Testis (tissue), 3 donors: ENCODE results near the gene FUT6. TPM values are rescaled to one million over a fixed set of nuclear protein-coding genes. Genes with fewer than 3 reads are reported as not detected.

Source experiments
- DNase-seq: peaks from one replicate; pipeline ENCODE4 v3.0.0-alpha.2; 2019
- H3K27ac ChIP-seq, 2 donors: fragments of 200-600 bp; sonication (generic); one replicate each; pipeline ENCODE4 v1.5.1; 2019
- H3K27me3 ChIP-seq: fragments of 200-600 bp; sonication (generic); one replicate; pipeline ENCODE4 v1.5.1; 2019
- H3K36me3 ChIP-seq: fragments of 200-600 bp; sonication (generic); one replicate; pipeline ENCODE4 v1.5.1; 2017; ENCODE audit warnings: low read depth; ENCODE audit errors: missing control alignments
- H3K4me1 ChIP-seq: fragments of 200-600 bp; sonication (generic); one replicate; pipeline ENCODE4 v1.5.1; 2019
- H3K4me3 ChIP-seq, 2 donors: fragments of 200-600 bp; sonication (generic); one replicate each; pipeline ENCODE4 v1.5.1; 2017 to 2019
- H3K9me3 ChIP-seq: fragments of 200-600 bp; sonication (generic); one replicate; pipeline ENCODE4 v1.5.1; 2017
- CTCF ChIP-seq, 3 experiments: fragments of 450-650 bp in 2 of 3; fragments of 200-600 bp in 1 of 3; sonication (generic) in 1 of 3; IDR thresholded peaks; one replicate each; pipeline ENCODE4 v1.5.1; 2016 to 2019; ENCODE audit warnings: antibody characterized with exemption in 3 of 3, mild to moderate bottlenecking in 2 of 3, moderate library complexity in 1 of 3
- POLR2A ChIP-seq: fragments of 450-650 bp; IDR thresholded peaks from one replicate; pipeline ENCODE4 v1.6.1; 2017; ENCODE audit warnings: antibody characterized with exemption, mild to moderate bottlenecking, moderate library complexity
- WGBS, 2 donors: methylation state at CpG; one replicate each; pipeline ENCODE4 v1.1.5; 2018; 5-methylcytosine and 5-hydroxymethylcytosine counted together
- intact Hi-C: fragments of 100-400 bp; cut with DNase I; formaldehyde crosslinking; loops from one replicate; pipeline ENCODE4 v1.15.1; 2023; ENCODE audit warnings: low total_unique reads
- polyA plus RNA-seq: library from polyadenylated mRNA; stranded (reverse); fragments of 350-450 nt; fragmentation: Illumina TruSeq; extraction: RNeasy Lipid Tissue Mini Kit (QIAGEN cat#74804); gene quantifications from one replicate; pipeline ENCODE4 v1.2.3, GENCODE V29; 2014; ENCODE audit warnings: low read depth, low replicate concordance; ENCODE audit not compliant: insufficient read depth
- total RNA-seq, 2 donors: library from RNA; depleted of rRNA; stranded (reverse); fragments of >200 nt; gene quantifications; one replicate each; pipeline ENCODE4 v1.2.3, GENCODE V29; 2016

Gene FUT6
- total and polyA plus RNA-seq, 3 donors from 2014 or later: 0.19 to 0.84 (median 0.39) TPM

DNA sequence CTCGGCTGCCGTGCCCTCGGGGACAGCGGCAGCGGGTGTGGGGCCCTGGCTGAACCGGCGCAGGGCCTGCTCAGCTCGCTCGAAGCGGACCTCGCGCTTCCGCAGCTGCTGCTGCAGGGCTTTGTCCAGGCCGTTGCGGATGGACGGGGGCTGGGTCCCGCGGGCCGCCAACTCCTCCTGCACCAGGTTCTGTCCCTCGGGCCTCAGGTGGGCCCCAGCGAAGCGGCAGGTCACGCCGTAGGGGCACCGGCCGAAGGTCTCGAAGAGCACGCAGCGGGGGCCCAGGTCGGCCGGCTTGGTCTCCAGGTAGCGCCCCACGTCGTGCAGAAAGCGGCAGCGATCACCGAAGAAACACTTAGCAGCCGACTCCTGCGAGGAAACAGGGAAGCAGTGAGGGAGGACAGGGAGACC, 50.1 kb downstream of the FUT6 start:
- Histone ChIP-seq H3K27ac (no peak overlapping the region), H3K4me3 (peak overlapping the region in 1 of 2 donors; percentile 98), H3K9me3 (no peaks in the 10 kb centered on the region), H3K4me1 (peaks cover 6% of the 10 kb centered on the region), H3K36me3 (no peaks in the 10 kb centered on the region), H3K27me3 (no peaks in the 10 kb centered on the region)
- intact Hi-C loops: loop anchor here (10.0 kb wide), 1 partner anchor 115 kb away; the partner anchor contains the start of genes NDUFA11 and VMAC
- TF ChIP-seq POLR2A (no peak), CTCF (IDR thresholded peaks at IDR 0.05) (no peak)
- no peak for DNase-seq
- WGBS, 2 donors: 90% methylated on average over 37 of the region's 39 CpGs; no CpG with 5 or more reads in 1 of the 2 donors

- WGBS, 2 donors: 83 to 94% methylated on average over 5 of the region's 5 CpGs
- no peak for DNase-seq
- intact Hi-C loops: loop anchor here (10.0 kb wide), 1 partner anchor 116 kb away; the partner anchor contains the start of genes NDUFA11 and VMAC
- no peaks in the 10 kb centered on the region for H3K9me3 ChIP-seq
- no peak overlapping the region for H3K27ac ChIP-seq
- H3K36me3 ChIP-seq: no peaks in the 10 kb centered on the region
- H3K4me3 ChIP-seq: no peak overlapping the region
- no peaks in the 10 kb centered on the region for H3K27me3 ChIP-seq
- H3K4me1 ChIP-seq: peaks cover 6% of the 10 kb centered on the region
- no peak for TF ChIP-seq POLR2A
- no peak for TF ChIP-seq CTCF (IDR thresholded peaks at IDR 0.05)
Observed at GRCh38 chr19:5788422-5788821, 51.1 kb downstream of the FUT6 start.

- TF ChIP-seq CTCF (IDR thresholded peaks at IDR 0.05): no peak
- no peak for TF ChIP-seq POLR2A
- WGBS, 2 donors: 92 to 93% methylated on average over 23 to 39 of the region's 39 CpGs
- no peak overlapping the region for H3K27ac ChIP-seq
- intact Hi-C loops: loop anchor here (10.0 kb wide), 1 partner anchor 117 kb away; the partner anchor contains the start of genes NDUFA11 and VMAC
- DNase-seq: no peak
- H3K4me1 ChIP-seq: peaks cover 6% of the 10 kb centered on the region
- H3K4me3 ChIP-seq: no peak overlapping the region
- no peaks in the 10 kb centered on the region for H3K36me3 ChIP-seq
- H3K27me3 ChIP-seq: no peaks in the 10 kb centered on the region
- no peaks in the 10 kb centered on the region for H3K9me3 ChIP-seq
Observed at GRCh38 chr19:5787409-5788182, 51.9 kb downstream of the FUT6 start.

DNA sequence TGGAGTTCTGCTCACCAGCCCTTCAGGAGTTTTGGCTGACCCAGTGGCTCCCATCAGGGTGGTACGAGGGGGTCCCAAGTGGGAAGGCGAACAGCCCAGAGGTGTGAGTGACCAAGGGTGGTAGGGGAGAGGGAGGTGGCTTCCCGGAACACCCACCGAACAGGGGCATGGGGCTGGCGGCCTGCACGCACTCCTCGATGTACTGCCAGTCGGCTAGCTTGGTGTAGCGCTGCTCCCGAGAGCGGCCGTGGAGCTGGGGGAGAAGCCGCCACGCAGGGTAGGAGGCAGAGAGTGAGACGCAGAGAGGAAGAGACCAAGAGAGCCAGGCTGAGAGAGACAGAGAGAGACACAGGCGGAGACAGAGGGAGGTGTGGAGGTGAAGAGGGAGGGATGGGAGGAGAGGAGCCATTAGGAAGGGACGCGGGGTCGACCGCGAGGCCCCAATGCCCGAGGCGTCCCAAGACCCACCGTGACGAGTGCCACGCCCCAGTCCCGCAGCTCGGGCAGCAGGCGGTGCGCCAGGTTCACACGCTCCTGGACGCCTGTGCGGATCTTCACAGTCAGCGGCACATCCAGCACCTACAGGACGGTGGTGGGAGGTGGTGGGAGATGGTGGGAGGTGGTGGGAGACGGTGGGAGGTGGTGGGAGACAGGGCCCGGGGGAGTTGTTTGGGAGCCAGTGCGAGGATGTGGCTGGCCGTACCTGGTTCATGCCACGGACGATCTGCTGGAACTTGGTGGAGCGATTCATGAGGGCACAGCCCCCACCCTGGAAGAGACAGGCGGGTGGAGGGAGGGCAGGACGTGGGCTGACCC, 52.7 kb downstream of the FUT6 start:
- no peaks in the 10 kb centered on the region for H3K9me3 ChIP-seq
- H3K36me3 ChIP-seq: no peaks in the 10 kb centered on the region
- intact Hi-C loops: loop anchor here (10.0 kb wide), 1 partner anchor 118 kb away; the partner anchor contains the start of genes NDUFA11 and VMAC
- H3K4me1 ChIP-seq: peaks cover 6% of the 10 kb centered on the region
- no peaks in the 10 kb centered on the region for H3K27me3 ChIP-seq
- no peak for DNase-seq
- 88 to 89% methylated on average over 42 to 44 of the region's 44 CpGs for WGBS, 2 donors
- no peak overlapping the region for H3K4me3 ChIP-seq
- no peak overlapping the region for H3K27ac ChIP-seq
- TF ChIP-seq CTCF (IDR thresholded peaks at IDR 0.05): no peak
- TF ChIP-seq POLR2A: no peak
